LNCaP clone FGC (cell line): ENCODE results near the gene ZMIZ1.

ENCODE experiments used
- DNase-seq: peaks from one replicate; pipeline ENCODE4 v3.0.0-alpha.2; 2011; ENCODE audit warnings: low read depth
- H3K4me3 ChIP-seq: 2 replicates; pipeline ENCODE4 v1.5.1; 2011; ENCODE audit warnings: mild to moderate bottlenecking, low read depth, low read length, control low read depth
- TF ChIP-seq, protein P1 (sequence below): IDR thresholded peaks from 2 replicates; pipeline ENCODE4 v1.5.1; 2012; ENCODE audit warnings: mild to moderate bottlenecking; ENCODE audit not compliant: control insufficient read depth, insufficient read depth; ENCODE audit errors: extremely low read depth

Gene ZMIZ1

DNA sequence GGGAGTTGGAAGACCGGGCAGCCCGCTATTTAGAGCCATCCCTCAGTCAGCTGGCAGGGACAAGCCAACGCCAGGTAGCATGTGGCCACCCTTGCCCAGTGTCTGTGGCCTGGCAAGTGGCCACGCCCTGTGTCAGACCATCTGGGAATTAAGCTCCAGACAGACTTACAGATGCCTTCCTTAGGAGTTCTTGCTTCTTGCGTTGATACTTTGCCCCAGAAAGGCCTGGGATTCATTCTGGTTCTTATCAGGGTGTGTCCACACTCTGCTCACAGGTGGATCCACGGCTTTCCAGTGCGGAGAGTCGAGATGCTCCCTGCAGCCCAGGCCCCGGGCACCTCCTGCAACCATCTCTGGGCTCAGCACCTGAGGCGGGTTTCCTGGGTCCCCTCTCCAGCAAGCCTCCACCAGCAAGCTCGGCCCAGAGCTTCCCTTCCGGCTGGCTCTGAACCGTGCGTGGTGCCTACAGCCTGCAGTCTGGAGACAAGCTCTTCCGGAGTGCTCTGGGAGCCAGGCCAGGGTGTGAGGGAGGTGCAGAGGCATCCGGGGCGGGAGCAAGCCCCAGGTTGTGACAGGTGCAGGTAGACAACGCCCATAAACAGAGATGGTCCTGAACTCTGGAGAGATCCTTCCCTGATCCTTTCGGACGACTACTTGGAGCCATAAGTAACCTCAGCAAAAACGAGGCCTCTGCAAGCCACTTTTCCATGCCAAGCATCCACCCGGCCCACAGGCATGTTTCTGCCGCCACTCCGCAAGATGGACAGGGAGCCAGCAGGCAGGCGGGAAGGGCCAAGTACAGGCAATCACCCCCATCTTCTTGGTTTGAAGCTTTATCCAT, 246.2 kb downstream of the ZMIZ1 start:
- TF ChIP-seq, protein P1, sequence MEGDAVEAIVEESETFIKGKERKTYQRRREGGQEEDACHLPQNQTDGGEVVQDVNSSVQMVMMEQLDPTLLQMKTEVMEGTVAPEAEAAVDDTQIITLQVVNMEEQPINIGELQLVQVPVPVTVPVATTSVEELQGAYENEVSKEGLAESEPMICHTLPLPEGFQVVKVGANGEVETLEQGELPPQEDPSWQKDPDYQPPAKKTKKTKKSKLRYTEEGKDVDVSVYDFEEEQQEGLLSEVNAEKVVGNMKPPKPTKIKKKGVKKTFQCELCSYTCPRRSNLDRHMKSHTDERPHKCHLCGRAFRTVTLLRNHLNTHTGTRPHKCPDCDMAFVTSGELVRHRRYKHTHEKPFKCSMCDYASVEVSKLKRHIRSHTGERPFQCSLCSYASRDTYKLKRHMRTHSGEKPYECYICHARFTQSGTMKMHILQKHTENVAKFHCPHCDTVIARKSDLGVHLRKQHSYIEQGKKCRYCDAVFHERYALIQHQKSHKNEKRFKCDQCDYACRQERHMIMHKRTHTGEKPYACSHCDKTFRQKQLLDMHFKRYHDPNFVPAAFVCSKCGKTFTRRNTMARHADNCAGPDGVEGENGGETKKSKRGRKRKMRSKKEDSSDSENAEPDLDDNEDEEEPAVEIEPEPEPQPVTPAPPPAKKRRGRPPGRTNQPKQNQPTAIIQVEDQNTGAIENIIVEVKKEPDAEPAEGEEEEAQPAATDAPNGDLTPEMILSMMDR: no peak
- no peak for DNase-seq
- H3K4me3 ChIP-seq: no peak overlapping the region

- no peak for DNase-seq
- TF ChIP-seq, protein P1: no peak
- H3K4me3 ChIP-seq: no peak overlapping the region
Measured at GRCh38 chr10:79315602-79315920, 246.8 kb downstream of the ZMIZ1 start.

DNA sequence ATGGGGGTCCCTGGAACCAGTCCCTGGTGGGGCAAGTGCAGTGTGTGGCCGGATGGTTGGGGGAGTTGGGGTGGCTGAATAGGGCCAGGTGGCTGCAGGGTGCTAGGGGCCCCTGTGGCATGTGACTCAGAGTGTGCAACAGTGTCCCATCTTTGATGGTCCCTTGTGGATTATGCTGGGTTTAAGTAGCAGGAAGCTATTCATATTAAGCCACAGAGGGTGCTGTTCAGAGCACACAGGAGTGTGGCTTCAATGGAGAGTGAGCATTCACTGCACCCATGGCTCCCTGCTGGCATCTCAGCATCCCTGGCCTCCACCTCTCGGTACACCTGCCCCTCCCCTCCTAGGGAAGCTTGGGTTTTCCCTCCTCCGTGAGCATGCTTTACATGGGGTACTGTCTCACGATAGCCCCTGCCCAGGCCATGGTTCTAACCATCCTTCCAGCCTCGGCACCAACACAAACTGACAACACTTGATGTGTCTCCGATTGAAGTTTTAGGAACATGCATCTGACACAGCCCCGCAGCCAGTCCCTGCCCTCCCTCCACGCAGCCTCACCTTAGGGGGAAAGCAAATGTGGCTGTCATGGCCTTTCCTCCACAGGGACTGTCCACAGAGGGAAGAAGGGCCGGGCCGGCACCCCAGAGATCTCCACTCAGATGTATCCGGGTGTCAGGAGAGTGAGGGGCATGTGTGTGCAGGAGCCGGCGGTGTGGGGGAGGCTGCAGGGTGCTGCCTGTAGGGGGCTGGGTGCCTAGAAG, 248.1 kb downstream of the ZMIZ1 start:
- no peak overlapping the region for H3K4me3 ChIP-seq
- TF ChIP-seq, protein P1: no peak
- DNase-seq: no peak

DNA sequence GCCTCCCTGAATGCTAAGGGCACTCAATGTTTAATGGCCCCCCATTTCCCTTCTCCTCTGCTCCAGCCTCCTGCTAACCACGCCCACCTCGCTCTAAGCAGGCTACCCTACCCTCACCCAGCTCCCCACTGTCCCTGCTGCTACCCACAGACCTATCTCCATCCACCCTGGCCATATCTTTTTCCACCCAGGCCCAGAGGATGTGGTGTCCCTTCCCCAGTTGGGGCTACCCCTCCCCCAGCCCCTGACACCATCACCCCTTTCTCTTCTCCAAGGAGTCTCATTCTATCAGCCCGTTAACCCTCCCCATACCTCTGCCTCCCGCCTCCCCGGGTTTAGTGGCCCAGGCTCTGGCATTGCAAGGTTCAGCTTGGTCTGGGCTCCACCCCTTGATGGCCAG, 249.6 kb downstream of the ZMIZ1 start:
- TF ChIP-seq, protein P1: no peak
- no peak for DNase-seq
- no peak overlapping the region for H3K4me3 ChIP-seq

DNA sequence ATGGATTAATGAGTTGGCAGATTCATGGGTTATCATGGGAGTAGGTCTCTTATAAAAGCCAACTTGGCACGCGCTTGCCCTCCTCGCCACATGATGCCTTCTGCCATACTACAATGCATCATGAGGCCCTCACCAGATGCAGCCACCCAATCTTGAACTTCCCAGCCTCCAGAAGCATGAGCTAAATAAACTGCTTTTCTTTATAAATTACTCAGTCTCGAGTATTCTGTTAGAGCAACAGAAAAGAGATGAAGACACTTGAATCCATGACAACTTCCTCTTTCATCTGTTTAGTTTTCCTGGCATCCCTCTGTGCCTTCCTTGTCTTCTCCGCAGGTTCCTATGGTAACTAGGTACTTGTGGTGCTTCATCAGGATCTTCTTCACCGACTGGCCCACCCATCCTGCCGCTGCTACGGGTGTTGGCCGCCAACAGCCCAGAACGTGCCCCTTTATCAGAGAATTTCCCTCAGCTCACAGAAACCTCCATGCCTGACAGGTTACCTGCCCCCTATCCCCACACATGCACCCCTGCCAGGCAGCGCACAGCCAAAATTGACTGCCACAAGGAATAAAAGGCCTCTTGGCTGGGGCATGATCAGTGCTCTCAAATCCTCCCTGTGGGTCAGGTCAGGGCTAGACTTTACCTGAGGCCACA, 250.5 kb downstream of the ZMIZ1 start:
- no peak for DNase-seq
- H3K4me3 ChIP-seq: no peak overlapping the region
- TF ChIP-seq, protein P1: no peak

- DNase-seq: no peak
- no peak overlapping the region for H3K4me3 ChIP-seq
- TF ChIP-seq, protein P1: no peak
Measured at GRCh38 chr10:79320316-79320715, 251.6 kb downstream of the ZMIZ1 start.
